Measurements from ENCODE around the gene KRT9.

- TF ChIP-seq CTCF (IDR thresholded peaks at IDR 0.05 in 2 of 3, conservative IDR thresholded peaks at IDR 0.05 in 1 of 3; ENCODE audit: borderline replicate concordance in 1 of 3, insufficient read depth in 1 of 3, low read depth in 2 of 3, low read length in 2 of 3) (no peak), CEBPB (IDR thresholded peaks at IDR 0.05; ENCODE audit: low read depth) (no peak), POLR2A (IDR thresholded peaks at IDR 0.05; ENCODE audit: borderline replicate concordance, extremely low read depth, insufficient read depth, insufficient read length) (no peak), SRF (IDR thresholded peaks at IDR 0.05; ENCODE audit: low read depth) (no peak), REST (IDR thresholded peaks at IDR 0.05; ENCODE audit: low read depth) (no peak)
These were observed 35.9 kb downstream of the KRT9 start for GRCh38 chr17:41535764-41536481.
